Stimulated activated CD4-positive, alpha-beta T cell treated with anti-CD3 and anti-CD28 coated beads, Interleukin-4, amount 100 ng/mL, for 24 hours (primary cell): Measurements from ENCODE around the gene MYO3B.
"Not testable (repeated sequence)": the region's sequence is repeated elsewhere in the genome, so short reads cannot be mapped to it uniquely, and the experiment has no call there.

Source experiments
- DNase-seq: peaks from one replicate; pipeline ENCODE4 v3.0.0-alpha.2; 2020

MYO3B gene

GRCh38 chr2:170660409-170660808, 482.5 kb downstream of the MYO3B start:
- DNase-seq: no peak

DNA sequence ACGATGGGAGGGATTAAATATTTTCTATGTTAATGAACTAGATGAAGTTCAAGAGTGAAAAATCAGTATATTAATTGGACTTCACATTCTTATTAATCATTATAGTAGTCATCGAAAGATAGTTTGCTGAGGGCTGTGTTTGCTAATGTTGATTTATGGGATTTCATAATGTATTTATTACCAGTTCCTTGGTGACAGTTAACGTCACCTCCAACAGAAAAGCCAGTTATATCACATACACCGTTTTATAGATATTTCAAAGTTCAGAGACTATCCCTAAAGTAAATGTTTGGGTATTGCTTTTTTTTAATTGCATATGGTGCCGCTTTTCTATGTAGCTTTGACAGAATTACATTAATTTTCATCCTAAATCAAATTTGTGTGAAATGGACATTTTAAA, 487.8 kb downstream of the MYO3B start:
- DNase-seq: no peak

DNA sequence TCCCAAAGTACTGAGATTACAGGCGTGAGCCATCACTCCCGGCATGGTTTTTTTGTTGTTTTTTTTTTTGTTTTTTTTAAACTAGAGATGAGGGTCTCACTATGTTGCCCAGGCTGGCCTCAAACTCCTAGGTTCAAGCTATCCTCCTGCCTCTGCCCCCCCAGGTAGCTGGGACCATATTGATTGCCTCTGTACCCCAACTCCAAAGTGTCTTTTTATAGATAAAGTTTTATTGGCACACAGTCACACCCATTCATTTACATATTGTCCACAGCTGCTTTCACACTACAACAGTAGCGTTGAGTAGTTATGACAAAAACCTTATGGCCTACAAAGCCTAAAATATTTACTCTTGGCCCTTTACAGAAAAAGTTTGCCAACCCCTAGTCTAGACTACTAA, 492.0 kb downstream of the MYO3B start:
- DNase-seq: no peak

GRCh38 chr2:170670651-170671050, 492.7 kb downstream of the MYO3B start:
- no peak for DNase-seq

DNA sequence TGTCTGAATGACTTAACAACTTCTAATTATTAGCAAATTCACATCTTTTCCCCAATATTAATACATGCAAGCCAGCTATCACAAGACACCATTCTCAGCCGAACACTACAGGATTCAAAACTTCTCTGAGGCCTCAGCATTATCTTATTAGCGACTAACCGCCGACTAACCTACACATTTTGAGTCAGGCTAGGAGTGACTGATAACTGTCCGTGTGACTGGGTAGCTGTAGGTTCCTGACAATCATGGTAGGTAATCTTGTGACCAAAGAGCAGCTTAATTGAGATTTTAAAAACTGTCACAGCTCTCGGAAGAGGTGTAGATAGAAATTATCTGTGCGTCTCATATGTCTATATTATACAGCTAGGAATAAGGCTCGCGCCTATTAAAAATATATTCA, 493.1 kb downstream of the MYO3B start:
- no peak for DNase-seq

GRCh38 chr2:170674282-170674681, 496.3 kb downstream of the MYO3B start:
- DNase-seq: not testable (repeated sequence)

DNA sequence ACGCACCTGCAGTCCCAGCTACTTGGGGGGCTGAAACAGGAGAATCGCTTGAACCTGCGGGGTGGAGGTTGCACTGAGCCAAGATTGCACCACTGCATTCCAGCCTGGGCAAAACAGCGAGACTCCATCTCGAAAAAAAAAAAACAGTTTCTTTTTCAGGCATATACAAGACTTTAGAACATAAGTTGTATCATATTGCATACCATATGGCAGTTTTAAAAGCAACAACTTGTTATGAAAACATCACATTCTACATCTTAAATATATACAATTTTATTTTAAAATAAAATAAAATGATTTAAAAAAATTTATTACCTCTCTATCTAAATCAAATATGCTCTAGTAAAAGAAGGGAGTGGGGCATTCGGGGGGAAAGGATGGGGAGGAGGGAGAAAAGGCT, 497.8 kb downstream of the MYO3B start:
- no peak for DNase-seq

GRCh38 chr2:170679607-170680079, 501.7 kb downstream of the MYO3B start:
- DNase-seq: no peak

GRCh38 chr2:170680172-170680941, 502.4 kb downstream of the MYO3B start:
- DNase-seq: no peak

DNA sequence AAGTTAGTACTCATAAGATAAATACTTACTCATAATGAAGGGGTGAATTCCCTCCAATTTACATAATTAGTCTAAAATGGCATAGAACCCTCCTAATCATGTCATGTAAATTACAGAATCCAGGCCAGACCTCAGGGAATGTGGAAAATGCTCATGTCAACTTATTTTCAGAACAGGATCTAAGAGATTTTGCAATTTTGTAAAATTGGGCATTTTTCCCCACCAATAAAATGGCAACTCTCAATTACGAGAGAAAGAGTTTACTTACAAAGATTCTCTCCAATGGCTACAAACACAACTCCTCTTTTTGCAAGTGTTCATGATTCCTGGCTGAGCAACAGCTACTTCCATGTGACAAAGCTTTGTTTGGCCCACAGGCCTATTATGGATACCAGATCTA, 503.4 kb downstream of the MYO3B start:
- no peak for DNase-seq

- DNase-seq: no peak
These were observed 507.6 kb downstream of the MYO3B start for GRCh38 chr2:170685591-170685990.

- no peak for DNase-seq
These were observed 511.5 kb downstream of the MYO3B start for GRCh38 chr2:170689481-170689880.

- DNase-seq: no peak
These were observed 512.7 kb downstream of the MYO3B start for GRCh38 chr2:170690640-170691039.

DNA sequence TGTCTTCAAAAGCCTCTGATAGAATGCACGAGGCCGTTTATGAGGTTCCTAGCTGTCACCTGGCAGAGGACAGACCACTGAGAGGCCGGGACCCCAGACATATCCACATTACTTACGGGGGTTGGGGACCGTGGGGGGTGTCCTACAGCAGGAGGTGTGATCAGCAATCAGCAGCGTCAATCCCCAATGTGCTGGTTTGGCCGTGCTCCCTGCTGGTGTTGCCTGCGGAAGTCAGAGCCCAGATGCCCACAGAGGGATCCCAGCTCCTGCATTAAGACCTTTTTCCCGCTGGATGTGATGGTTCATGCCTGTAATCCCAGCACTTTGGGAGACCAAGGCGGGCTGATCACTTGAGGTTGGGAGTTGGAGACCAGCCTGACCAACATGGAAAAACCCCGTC, 516.4 kb downstream of the MYO3B start:
- no peak for DNase-seq

DNA sequence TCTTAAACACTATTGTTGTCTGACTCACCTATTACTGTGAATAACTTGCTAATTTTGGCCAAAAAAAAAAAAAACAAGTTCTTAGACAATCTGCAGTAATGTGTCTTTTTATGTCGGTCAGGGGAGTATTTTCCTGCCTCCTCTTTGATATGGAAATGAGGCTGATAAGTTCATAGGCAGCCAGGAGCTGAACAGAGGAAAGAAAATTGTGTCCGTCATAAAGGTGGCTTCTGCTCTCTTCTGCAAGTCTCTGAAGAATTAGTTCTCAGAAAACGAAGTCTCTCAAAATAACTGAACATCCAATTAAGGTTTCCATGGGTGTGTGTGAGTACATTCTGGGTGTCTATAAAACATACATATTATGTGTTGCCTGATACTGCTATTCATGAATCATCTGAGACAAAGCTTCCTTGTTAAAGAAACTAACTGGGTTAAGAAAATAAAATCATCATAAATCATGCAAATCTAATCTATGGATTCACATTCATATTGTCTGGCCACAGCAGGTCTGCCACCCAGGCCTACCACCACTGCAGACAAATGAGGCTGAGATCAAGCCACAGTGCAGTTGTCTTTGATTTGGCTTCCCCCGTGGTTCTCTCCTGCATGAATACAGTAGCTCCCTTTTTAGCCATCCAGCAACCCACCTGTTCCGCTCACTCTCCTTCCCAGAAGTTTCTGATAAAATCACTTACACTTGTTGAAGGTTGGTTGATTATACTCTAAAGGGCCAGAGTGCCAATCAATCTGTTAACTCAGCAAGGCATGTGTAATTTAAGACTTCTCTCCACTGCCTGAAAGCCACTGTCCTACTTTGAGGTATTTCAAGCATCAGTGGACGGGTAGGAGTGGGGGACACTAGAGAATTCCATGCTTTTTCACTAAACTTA, 517.8 kb downstream of the MYO3B start:
- DNase-seq: no peak

- DNase-seq: no peak
These were observed 519.0 kb downstream of the MYO3B start for GRCh38 chr2:170696948-170697347.

DNA sequence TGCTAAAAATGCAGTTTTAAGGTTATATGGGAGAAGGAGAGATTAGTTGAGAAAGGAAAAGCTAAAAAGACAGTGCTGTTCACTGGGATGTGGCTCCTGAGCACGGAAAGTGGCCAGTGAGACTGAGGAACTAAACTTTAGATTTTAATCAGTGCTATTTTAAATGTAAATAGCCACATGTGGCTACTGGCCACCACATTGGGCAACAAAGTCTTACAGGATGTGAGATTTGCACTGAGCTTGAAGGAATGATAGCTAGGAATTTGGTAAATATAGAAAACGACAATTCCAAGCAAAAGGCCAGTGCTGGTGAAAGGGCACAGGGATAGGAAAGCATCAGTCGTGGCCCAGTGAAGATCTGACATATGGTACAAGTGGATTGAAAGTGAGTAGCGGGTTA, 523.1 kb downstream of the MYO3B start:
- no peak for DNase-seq

GRCh38 chr2:170703776-170704476, 526.0 kb downstream of the MYO3B start:
- DNase-seq: no peak
